HepG2 (cell line): ENCODE measurements around the gene HSCB. TPM values are rescaled to one million over a fixed set of nuclear protein-coding genes. Genes with fewer than 3 reads are reported as not detected.

Source experiments
- BCL6 ChIP-seq: IDR thresholded peaks from 2 replicates; pipeline ENCODE4 v1.6.1; 2016; ENCODE audit warnings: missing genetic modification reagents, missing compliant biosample characterization
- CBFB ChIP-seq: sonication (generic); formaldehyde crosslinking; IDR thresholded peaks from 2 replicates; pipeline ENCODE4 v1.4.0; 2020; ENCODE audit warnings: missing genetic modification reagents
- FOSL1 ChIP-seq: sonication (generic); formaldehyde crosslinking; IDR thresholded peaks from 2 replicates; pipeline ENCODE4 v1.9.0; 2021; ENCODE audit warnings: missing genetic modification reagents, borderline replicate concordance
- HOXA9 ChIP-seq: sonication (generic); formaldehyde crosslinking; IDR thresholded peaks from 2 replicates; pipeline ENCODE4 v1.8.1; 2022; ENCODE audit warnings: missing genetic modification reagents, mild to moderate bottlenecking, moderate library complexity, borderline replicate concordance
- KDM1A ChIP-seq: IDR thresholded peaks from 2 replicates; pipeline ENCODE4 v1.6.1; 2016; ENCODE audit warnings: missing compliant biosample characterization
- KDM6A ChIP-seq: IDR thresholded peaks from 2 replicates; pipeline ENCODE4 v1.6.1; 2016; ENCODE audit warnings: low read depth
- KLF11 ChIP-seq: IDR thresholded peaks from 2 replicates; pipeline ENCODE4 v1.6.1; 2016; ENCODE audit warnings: missing compliant biosample characterization
- MIER3 ChIP-seq: IDR thresholded peaks from 2 replicates; pipeline ENCODE4 v1.6.1; 2016; ENCODE audit warnings: missing compliant biosample characterization, borderline replicate concordance
- MIXL1 ChIP-seq: IDR thresholded peaks from 2 replicates; pipeline ENCODE4 v1.6.1; 2016
- NCOR1 ChIP-seq: fragments of 200-600 bp; sonication (generic); IDR thresholded peaks from 2 replicates; pipeline ENCODE4 v1.7.0; 2017; ENCODE audit warnings: antibody characterized with exemption, low read length, borderline replicate concordance
- NFATC3 ChIP-seq: sonication (generic); formaldehyde crosslinking; IDR thresholded peaks from 2 replicates; pipeline ENCODE4 v1.5.1; 2020; ENCODE audit warnings: mild to moderate bottlenecking, missing genetic modification reagents
- NFKBIZ ChIP-seq: IDR thresholded peaks from 2 replicates; pipeline ENCODE4 v1.6.1; 2018; ENCODE audit warnings: missing genetic modification reagents, missing compliant biosample characterization
- PHF21A ChIP-seq: sonication (generic); formaldehyde crosslinking; IDR thresholded peaks from 2 replicates; pipeline ENCODE4 v1.5.0; 2020; ENCODE audit warnings: mild to moderate bottlenecking, missing genetic modification reagents
- PITX1 ChIP-seq: sonication (generic); formaldehyde crosslinking; IDR thresholded peaks from 2 replicates; pipeline ENCODE4 v1.5.1; 2020; ENCODE audit warnings: mild to moderate bottlenecking, missing genetic modification reagents
- RFX5 ChIP-seq: IDR thresholded peaks from 2 replicates; pipeline ENCODE4 v1.6.1; 2011; ENCODE audit warnings: low read depth, low read length, improper control_type of control experiment
- RXRB ChIP-seq: IDR thresholded peaks from 2 replicates; pipeline ENCODE4 v1.6.1; 2016; ENCODE audit warnings: borderline replicate concordance, missing genetic modification reagents, missing compliant biosample characterization
- SKI ChIP-seq: fragments of 450-650 bp; IDR thresholded peaks from one replicate; pipeline ENCODE4 v1.6.1; 2018; ENCODE audit warnings: mild to moderate bottlenecking; ENCODE audit not compliant: partially characterized antibody
- SMAD9 ChIP-seq: sonication (generic); formaldehyde crosslinking; IDR thresholded peaks from 2 replicates; pipeline ENCODE4 v1.5.1; 2020; ENCODE audit warnings: mild to moderate bottlenecking, missing genetic modification reagents
- SP5 ChIP-seq: IDR thresholded peaks from 2 replicates; pipeline ENCODE4 v1.6.1; 2016; ENCODE audit warnings: low read depth, borderline replicate concordance
- TAF15 ChIP-seq: fragments of 200-400 bp; formaldehyde crosslinking; IDR thresholded peaks from one replicate; pipeline ENCODE4 v1.6.1; 2018; ENCODE audit warnings: mild to moderate bottlenecking, low read depth, low read length; ENCODE audit not compliant: poor library complexity, severe bottlenecking
- TEAD3 ChIP-seq: optimal IDR thresholded peaks from 2 replicates; pipeline ENCODE3; 2016; ENCODE audit warnings: borderline replicate concordance
- ZFP82 ChIP-seq: sonication (generic); formaldehyde crosslinking; IDR thresholded peaks from 2 replicates; pipeline ENCODE4 v1.5.1; 2020; ENCODE audit warnings: mild to moderate bottlenecking, missing genetic modification reagents, borderline replicate concordance
- ZNF235 ChIP-seq: sonication (generic); formaldehyde crosslinking; IDR thresholded peaks from 2 replicates; pipeline ENCODE4 v1.8.1; 2023; ENCODE audit warnings: mild to moderate bottlenecking, missing genetic modification reagents, borderline replicate concordance
- ZNF296 ChIP-seq: sonication (generic); formaldehyde crosslinking; conservative IDR thresholded peaks from 2 replicates; pipeline ENCODE4 v1.5.0; 2020; ENCODE audit warnings: mild to moderate bottlenecking, missing genetic modification reagents
- ZNF329 ChIP-seq: sonication (generic); formaldehyde crosslinking; IDR thresholded peaks from 2 replicates; pipeline ENCODE4 v1.9.0; 2021; ENCODE audit warnings: low read depth, mild to moderate bottlenecking, missing genetic modification reagents
- ZNF451 ChIP-seq: sonication (generic); formaldehyde crosslinking; IDR thresholded peaks from 2 replicates; pipeline ENCODE4 v1.5.0; 2020; ENCODE audit warnings: mild to moderate bottlenecking, missing genetic modification reagents
- ZNF496 ChIP-seq: sonication (generic); formaldehyde crosslinking; IDR thresholded peaks from 2 replicates; pipeline ENCODE4 v1.8.1; 2023; ENCODE audit warnings: mild to moderate bottlenecking, moderate library complexity, missing genetic modification reagents; ENCODE audit not compliant: insufficient replicate concordance
- ZNF652 ChIP-seq: IDR thresholded peaks from 2 replicates; pipeline ENCODE4 v1.6.1; 2016; ENCODE audit warnings: low read depth, borderline replicate concordance
- polyA plus RNA-seq, 8 experiments: library from polyadenylated mRNA; depleted of rRNA in 3 of 8; stranded (reverse) in 7 of 8; unstranded in 1 of 8; fragments of >200 nt; fragmentation: Illumina TruSeq in 4 of 8; extraction: Trizol in 4 of 8; gene quantifications; 2 replicates each; pipeline versions ENCODE4 v1.2.1 to v1.2.3, GENCODE V29; 2011 to 2016; ENCODE audit warnings: low read depth in 4 of 8, missing spikeins in 1 of 8, mixed read lengths in 1 of 8; ENCODE audit not compliant: insufficient read depth in 1 of 8
- total RNA-seq, 5 experiments: library from RNA; depleted of rRNA; stranded (reverse); fragments of >200 nt; fragmentation: Illumina TruSeq; extraction: Trizol; gene quantifications; 2 replicates each; pipeline ENCODE4 v1.2.3, GENCODE V29; 2016; ENCODE audit warnings: low read depth in 1 of 5
- TF ChIP-seq, protein P1 (sequence below), 2 experiments: sonication (generic) in 1 of 2; formaldehyde crosslinking in 1 of 2; IDR thresholded peaks; 2 replicates each; pipeline versions ENCODE4 v1.5.1 to v1.6.1; 2011 to 2020; ENCODE audit warnings: borderline replicate concordance in 1 of 2, low read depth in 1 of 2, low read length in 1 of 2, mild to moderate bottlenecking in 1 of 2, missing genetic modification reagents in 1 of 2, moderate library complexity in 1 of 2
- TF ChIP-seq, protein P2 (sequence below): IDR thresholded peaks from 2 replicates; pipeline ENCODE4 v1.6.1; 2016; ENCODE audit warnings: missing biosample characterization, missing genetic modification reagents, low read depth

Gene HSCB
- total and polyA plus RNA-seq, 2 of the 13 experiments (the other 11 are each of a cell fraction or from before 2014, with no cell fraction given): 15.4 to 20.9 TPM

DNA sequence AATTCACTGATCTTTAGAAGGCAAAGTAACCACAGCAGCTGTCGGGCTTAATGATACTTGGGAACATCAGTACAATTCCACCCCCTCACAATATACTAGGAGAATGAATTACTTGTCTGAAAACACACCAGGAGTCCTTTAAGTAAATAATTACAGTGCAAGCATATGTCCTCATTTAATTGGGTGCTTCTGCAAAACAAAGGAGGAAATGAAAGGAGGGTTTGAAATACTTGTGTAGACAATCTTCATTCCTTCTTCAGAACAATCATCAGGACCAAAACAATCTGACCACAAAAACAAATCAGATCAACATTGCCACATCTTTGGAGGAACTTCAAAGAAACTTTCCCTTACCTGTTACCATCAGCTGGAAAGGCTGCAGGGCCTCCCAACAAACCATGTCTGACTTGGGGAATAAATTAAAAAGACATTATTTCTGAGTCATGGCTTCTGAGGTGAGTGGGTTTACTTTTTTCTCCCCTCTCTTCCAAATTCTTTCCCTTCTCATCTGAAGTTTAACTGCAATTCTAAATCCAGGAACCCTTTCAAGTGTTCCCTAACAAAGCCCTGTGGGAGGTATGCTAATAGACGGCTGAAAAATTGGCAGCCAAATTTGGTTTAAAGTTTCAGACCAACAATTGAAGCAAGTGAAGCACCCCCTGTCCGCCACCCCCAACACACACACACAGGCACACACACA is 18.2 kb downstream of the HSCB start (continued):
- peak; percentile 56; the same call in 1 of the 2 replicates for TF ChIP-seq NCOR1
- no peak for TF ChIP-seq ZNF235 (CRISPR knock-in tag)
- TF ChIP-seq KDM1A (CRISPR knock-in tag): peak; percentile 63; the same call in 1 of the 2 replicates
- TF ChIP-seq ZNF296 (CRISPR knock-in tag): no peak
- no peak for TF ChIP-seq FOSL1 (CRISPR knock-in tag)
- TF ChIP-seq BCL6 (CRISPR knock-in tag): peak; percentile 79
- TF ChIP-seq RXRB (CRISPR knock-in tag): peak; percentile 41
- TF ChIP-seq KLF11 (CRISPR knock-in tag): no peak
- TF ChIP-seq TAF15: no peak
- TF ChIP-seq NFKBIZ: peak; percentile 67; the same call in 1 of the 2 replicates
- no peak for TF ChIP-seq SMAD9 (CRISPR knock-in tag)
- TF ChIP-seq ZNF451 (CRISPR knock-in tag): no peak
- no peak for TF ChIP-seq ZFP82 (CRISPR knock-in tag)
- TF ChIP-seq, protein P1, sequence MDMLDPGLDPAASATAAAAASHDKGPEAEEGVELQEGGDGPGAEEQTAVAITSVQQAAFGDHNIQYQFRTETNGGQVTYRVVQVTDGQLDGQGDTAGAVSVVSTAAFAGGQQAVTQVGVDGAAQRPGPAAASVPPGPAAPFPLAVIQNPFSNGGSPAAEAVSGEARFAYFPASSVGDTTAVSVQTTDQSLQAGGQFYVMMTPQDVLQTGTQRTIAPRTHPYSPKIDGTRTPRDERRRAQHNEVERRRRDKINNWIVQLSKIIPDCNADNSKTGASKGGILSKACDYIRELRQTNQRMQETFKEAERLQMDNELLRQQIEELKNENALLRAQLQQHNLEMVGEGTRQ (IDR thresholded peaks at IDR 0.05; ENCODE audit: low read depth, low read length): no peak
- TF ChIP-seq, protein P1 (CRISPR knock-in tag; IDR thresholded peaks at IDR 0.05; ENCODE audit: borderline replicate concordance): no peak
- TF ChIP-seq NFATC3 (CRISPR knock-in tag): no peak
- TF ChIP-seq PHF21A: peak; percentile 63; the same call in 1 of the 2 replicates
- TF ChIP-seq SP5 (CRISPR knock-in tag): peak; percentile 57; the same call in 1 of the 2 replicates
- no peak for TF ChIP-seq PITX1
- peak; percentile 76 for TF ChIP-seq TEAD3 (CRISPR knock-in tag)
- TF ChIP-seq RFX5: no peak
- TF ChIP-seq CBFB (CRISPR knock-in tag): peak; percentile 98
- TF ChIP-seq ZNF496 (CRISPR knock-in tag): no peak
- peak; percentile 50; the same call in 1 of the 2 replicates for TF ChIP-seq KDM6A (CRISPR knock-in tag)
- TF ChIP-seq, protein P2, sequence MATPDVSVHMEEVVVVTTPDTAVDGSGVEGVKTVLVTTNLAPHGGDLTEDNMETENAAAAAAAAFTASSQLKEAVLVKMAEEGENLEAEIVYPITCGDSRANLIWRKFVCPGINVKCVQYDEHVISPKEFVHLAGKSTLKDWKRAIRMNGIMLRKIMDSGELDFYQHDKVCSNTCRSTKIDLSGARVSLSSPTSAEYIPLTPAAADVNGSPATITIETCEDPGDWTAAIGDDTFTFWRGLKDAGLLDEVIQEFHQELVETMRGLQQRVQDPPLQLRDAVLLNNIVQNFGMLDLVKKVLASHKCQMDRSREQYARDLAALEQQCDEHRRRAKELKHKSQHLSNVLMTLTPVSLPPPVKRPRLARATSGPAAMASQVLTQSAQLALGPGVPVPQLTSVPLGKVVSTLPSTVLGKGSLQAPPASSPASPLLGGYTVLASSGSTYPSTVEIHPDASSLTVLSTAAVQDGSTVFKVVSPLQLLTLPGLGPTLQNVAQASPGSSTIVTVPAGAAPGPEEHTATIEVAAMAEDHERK: no peak
- TF ChIP-seq MIER3: peak; percentile 73; the same call in 1 of the 2 replicates
- peak; percentile 40 for TF ChIP-seq SKI
- TF ChIP-seq ZNF329: no peak
- TF ChIP-seq HOXA9: no peak
- TF ChIP-seq ZNF652: no peak
- TF ChIP-seq MIXL1 (CRISPR knock-in tag): 0 out of 2 replicates have a peak, but pooled peaks have one; percentile 26
